Ishikawa (cell line): Measurements from ENCODE around the gene SLC28A1.

Source experiments
- CEBPB ChIP-seq: IDR thresholded peaks from 2 replicates; pipeline ENCODE4 v1.6.1; 2012
- CREB1 ChIP-seq: IDR thresholded peaks from 2 replicates; pipeline ENCODE4 v1.6.1; 2012; ENCODE audit warnings: low read depth
- EGR1 ChIP-seq: IDR thresholded peaks from 2 replicates; pipeline ENCODE4 v1.6.1; 2012
- EP300 ChIP-seq: IDR thresholded peaks from 2 replicates; pipeline ENCODE4 v1.6.1; 2012; ENCODE audit warnings: borderline replicate concordance
- FOXM1 ChIP-seq: IDR thresholded peaks from 2 replicates; pipeline ENCODE4 v1.6.1; 2012; ENCODE audit warnings: low read depth, borderline replicate concordance
- MAX ChIP-seq: IDR thresholded peaks from 2 replicates; pipeline ENCODE4 v1.6.1; 2012
- NFIC ChIP-seq: IDR thresholded peaks from 2 replicates; pipeline ENCODE4 v1.6.1; 2012
- RAD21 ChIP-seq: IDR thresholded peaks from 2 replicates; pipeline ENCODE4 v1.6.1; 2012; ENCODE audit warnings: low read depth
- REST ChIP-seq: IDR thresholded peaks from 2 replicates; pipeline ENCODE4 v1.6.1; 2012; ENCODE audit warnings: low read depth, mild to moderate bottlenecking
- TAF1 ChIP-seq: IDR thresholded peaks from 2 replicates; pipeline ENCODE4 v1.6.1; 2012; ENCODE audit warnings: low read depth, mild to moderate bottlenecking
- TCF12 ChIP-seq: IDR thresholded peaks from 2 replicates; pipeline ENCODE4 v1.6.1; 2012; ENCODE audit warnings: low read depth
- TEAD4 ChIP-seq: IDR thresholded peaks from 2 replicates; pipeline ENCODE4 v1.6.1; 2012
- USF1 ChIP-seq: IDR thresholded peaks from 2 replicates; pipeline ENCODE4 v1.6.1; 2012
- YY1 ChIP-seq: IDR thresholded peaks from 2 replicates; pipeline ENCODE4 v1.6.1; 2012; ENCODE audit warnings: low read depth
- ZBTB7A ChIP-seq: IDR thresholded peaks from 2 replicates; pipeline ENCODE4 v1.6.1; 2012; ENCODE audit warnings: low read depth

SLC28A1 gene

GRCh38 chr15:84880822-84881519 is 3.5 kb upstream of the SLC28A1 start:
- TF ChIP-seq CREB1 (no peak), FOXM1 (no peak), USF1 (no peak), CEBPB (no peak), YY1 (no peak), ZBTB7A (no peak), EGR1 (no peak), RAD21 (no peak), MAX (no peak), TEAD4 (no peak), TCF12 (no peak), REST (no peak), TAF1 (no peak), NFIC (no peak)

DNA sequence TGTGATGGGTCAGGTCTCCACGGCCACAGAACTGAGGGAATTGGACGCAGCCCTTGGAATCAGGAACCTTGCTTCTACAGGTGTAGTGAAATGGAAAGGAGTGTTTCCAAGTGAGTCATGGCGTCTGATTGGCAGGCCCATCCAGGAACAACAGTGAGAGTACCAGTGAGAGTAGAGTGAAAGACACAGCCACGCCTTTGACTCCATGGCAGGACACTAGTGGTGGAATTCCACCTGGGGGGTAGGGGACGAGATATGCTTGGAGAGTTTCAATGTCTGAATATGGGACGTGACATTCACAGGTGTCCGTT is 3.0 kb upstream of the SLC28A1 start:
- no peak for TF ChIP-seq RAD21
- TF ChIP-seq TEAD4: no peak
- no peak for TF ChIP-seq CEBPB
- TF ChIP-seq EP300: no peak
- no peak for TF ChIP-seq YY1
- TF ChIP-seq NFIC: no peak
- TF ChIP-seq CREB1: no peak
- TF ChIP-seq ZBTB7A: no peak
- no peak for TF ChIP-seq TCF12
- no peak for TF ChIP-seq EGR1
- no peak for TF ChIP-seq FOXM1

GRCh38 chr15:84883466-84883865 is 996 bp upstream of the SLC28A1 start:
- TF ChIP-seq FOXM1 (no peak), ZBTB7A (no peak), TAF1 (no peak), CREB1 (no peak), RAD21 (no peak), TEAD4 (no peak), EP300 (no peak)

GRCh38 chr15:84885801-84886200 is 1.3 kb downstream of the SLC28A1 start:
- TF ChIP-seq TCF12 (no peak), EP300 (no peak), TAF1 (no peak), YY1 (no peak), CREB1 (no peak), RAD21 (no peak), FOXM1 (no peak), CEBPB (no peak), USF1 (no peak)

DNA sequence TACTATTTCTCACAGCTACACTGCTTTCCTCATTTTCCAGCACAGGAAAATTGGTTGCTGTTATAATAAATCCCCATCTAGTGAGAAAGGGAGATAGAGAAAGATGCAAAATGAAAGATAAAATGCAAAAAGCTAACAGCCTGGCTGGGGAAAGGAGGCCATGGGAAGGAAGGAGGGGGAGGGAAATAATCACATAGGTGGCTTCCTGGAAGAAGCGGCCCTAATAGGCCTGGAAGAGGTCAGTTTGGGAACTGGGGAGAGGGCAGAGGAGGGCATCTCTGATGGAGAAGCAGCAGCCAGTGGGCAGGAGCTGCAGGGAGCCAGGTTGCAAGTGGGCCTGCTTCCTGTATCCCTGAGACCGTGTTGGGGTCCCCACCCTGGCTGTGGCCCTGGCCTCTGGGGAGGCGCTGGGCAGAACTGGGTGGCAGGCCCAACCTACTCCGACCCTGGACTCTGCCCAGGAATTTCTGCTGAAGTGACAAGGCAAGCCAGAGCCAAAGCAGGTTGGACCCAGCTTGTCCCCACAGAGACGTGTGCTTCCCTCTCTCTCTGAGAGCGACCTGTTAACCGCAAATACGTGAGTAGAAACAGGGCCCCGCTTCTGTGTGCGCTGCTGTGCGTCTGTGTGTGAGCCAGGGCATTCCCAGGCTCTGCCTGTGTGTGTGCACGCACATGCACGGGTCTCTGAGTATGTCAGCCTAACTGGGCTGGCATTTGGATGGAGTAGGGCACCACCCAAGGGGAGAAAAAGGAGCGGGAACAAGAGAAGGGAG is 1.9 kb downstream of the SLC28A1 start:
- TF ChIP-seq CREB1 (no peak), TAF1 (no peak)

DNA sequence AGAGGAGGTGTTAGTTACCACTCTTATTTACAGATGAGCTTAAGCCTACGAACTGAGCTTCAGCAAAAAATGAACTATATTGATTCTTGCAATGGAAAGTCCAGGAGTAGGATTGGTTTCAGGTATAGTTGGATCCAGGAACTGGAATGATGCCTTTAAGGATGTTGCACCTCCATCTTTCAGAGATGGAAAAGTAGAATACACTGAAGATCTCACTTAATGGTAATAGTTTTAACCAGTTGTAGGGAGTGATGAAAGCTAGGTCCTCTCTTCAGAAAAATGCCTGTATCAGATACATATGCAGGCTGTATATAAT is 2.5 kb downstream of the SLC28A1 start:
- no peak for TF ChIP-seq RAD21
- no peak for TF ChIP-seq REST
- TF ChIP-seq TEAD4: no peak
- TF ChIP-seq CREB1: no peak
- no peak for TF ChIP-seq EP300
- TF ChIP-seq TCF12: no peak
- TF ChIP-seq FOXM1: no peak
- TF ChIP-seq EGR1: no peak
- TF ChIP-seq MAX: no peak
- TF ChIP-seq ZBTB7A: no peak
- TF ChIP-seq CEBPB: no peak
- no peak for TF ChIP-seq YY1
- TF ChIP-seq TAF1: no peak
- TF ChIP-seq NFIC: no peak
- TF ChIP-seq USF1: no peak
